ENCODE results near the gene FRAS1. TPM values are rescaled to one million over a fixed set of nuclear protein-coding genes. Genes with fewer than 3 reads are reported as not detected.

The FRAS1 gene
- total RNA-seq, 1 experiment from 2014 or later: 82.0 TPM

DNA sequence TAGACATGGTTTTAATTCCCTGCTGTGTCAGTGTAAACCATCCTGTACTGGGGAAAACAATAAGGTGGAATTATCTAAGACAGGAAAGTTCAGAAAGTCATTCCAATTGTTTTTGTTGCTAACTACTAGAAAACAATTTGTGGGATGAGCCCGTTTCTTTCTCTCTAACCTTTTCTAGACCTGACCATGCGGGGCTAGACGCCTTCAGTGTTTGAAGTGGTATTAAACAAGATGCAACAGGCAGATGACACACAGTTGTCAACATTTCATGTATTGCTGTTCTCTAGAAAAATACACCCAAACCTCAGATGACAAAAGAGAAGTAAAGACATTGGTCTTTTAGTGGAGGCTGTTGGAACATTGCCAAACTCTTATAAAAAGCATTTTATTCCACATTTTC is 105.7 kb downstream of the FRAS1 start:
- ChIA-PET POLR2A (no interaction called here), CTCF (interaction anchor here (1.2 to 2.3 kb wide), 3 partner anchors 9 to 103 kb away, joined by 3 to 11 read pairs (median 5); no protein-coding TSS in a partner anchor)
- Mint-ChIP-seq H3K27me3 (ENCODE audit: low read depth) (no peaks in the 10 kb centered on the region), H3K4me3 (no peak overlapping the region), H3K4me1 (peaks cover 59% of the 10 kb centered on the region), H3K36me3 (no peaks in the 10 kb centered on the region; the same call in 1 of the 2 replicates), H3K9me3 (no peaks in the 10 kb centered on the region), H3K27ac (peak overlapping the region; percentile 18)
- TF ChIP-seq, protein P1, sequence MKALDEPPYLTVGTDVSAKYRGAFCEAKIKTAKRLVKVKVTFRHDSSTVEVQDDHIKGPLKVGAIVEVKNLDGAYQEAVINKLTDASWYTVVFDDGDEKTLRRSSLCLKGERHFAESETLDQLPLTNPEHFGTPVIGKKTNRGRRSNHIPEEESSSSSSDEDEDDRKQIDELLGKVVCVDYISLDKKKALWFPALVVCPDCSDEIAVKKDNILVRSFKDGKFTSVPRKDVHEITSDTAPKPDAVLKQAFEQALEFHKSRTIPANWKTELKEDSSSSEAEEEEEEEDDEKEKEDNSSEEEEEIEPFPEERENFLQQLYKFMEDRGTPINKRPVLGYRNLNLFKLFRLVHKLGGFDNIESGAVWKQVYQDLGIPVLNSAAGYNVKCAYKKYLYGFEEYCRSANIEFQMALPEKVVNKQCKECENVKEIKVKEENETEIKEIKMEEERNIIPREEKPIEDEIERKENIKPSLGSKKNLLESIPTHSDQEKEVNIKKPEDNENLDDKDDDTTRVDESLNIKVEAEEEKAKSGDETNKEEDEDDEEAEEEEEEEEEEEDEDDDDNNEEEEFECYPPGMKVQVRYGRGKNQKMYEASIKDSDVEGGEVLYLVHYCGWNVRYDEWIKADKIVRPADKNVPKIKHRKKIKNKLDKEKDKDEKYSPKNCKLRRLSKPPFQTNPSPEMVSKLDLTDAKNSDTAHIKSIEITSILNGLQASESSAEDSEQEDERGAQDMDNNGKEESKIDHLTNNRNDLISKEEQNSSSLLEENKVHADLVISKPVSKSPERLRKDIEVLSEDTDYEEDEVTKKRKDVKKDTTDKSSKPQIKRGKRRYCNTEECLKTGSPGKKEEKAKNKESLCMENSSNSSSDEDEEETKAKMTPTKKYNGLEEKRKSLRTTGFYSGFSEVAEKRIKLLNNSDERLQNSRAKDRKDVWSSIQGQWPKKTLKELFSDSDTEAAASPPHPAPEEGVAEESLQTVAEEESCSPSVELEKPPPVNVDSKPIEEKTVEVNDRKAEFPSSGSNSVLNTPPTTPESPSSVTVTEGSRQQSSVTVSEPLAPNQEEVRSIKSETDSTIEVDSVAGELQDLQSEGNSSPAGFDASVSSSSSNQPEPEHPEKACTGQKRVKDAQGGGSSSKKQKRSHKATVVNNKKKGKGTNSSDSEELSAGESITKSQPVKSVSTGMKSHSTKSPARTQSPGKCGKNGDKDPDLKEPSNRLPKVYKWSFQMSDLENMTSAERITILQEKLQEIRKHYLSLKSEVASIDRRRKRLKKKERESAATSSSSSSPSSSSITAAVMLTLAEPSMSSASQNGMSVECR (CRISPR knock-in tag; IDR thresholded peaks at IDR 0.05; ENCODE audit: borderline replicate concordance): no peak
- TF ChIP-seq, protein P2, sequence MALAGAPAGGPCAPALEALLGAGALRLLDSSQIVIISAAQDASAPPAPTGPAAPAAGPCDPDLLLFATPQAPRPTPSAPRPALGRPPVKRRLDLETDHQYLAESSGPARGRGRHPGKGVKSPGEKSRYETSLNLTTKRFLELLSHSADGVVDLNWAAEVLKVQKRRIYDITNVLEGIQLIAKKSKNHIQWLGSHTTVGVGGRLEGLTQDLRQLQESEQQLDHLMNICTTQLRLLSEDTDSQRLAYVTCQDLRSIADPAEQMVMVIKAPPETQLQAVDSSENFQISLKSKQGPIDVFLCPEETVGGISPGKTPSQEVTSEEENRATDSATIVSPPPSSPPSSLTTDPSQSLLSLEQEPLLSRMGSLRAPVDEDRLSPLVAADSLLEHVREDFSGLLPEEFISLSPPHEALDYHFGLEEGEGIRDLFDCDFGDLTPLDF (CRISPR knock-in tag; IDR thresholded peaks at IDR 0.05): no peak
- TF ChIP-seq SMAD3 (CRISPR knock-in tag; IDR thresholded peaks at IDR 0.05; ENCODE audit: borderline replicate concordance): no peak
- TF ChIP-seq, protein P3, sequence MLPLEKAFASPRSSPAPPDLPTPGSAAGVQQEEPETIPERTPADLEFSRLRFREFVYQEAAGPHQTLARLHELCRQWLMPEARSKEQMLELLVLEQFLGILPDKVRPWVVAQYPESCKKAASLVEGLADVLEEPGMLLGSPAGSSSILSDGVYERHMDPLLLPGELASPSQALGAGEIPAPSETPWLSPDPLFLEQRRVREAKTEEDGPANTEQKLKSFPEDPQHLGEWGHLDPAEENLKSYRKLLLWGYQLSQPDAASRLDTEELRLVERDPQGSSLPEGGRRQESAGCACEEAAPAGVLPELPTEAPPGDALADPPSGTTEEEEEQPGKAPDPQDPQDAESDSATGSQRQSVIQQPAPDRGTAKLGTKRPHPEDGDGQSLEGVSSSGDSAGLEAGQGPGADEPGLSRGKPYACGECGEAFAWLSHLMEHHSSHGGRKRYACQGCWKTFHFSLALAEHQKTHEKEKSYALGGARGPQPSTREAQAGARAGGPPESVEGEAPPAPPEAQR (CRISPR knock-in tag; IDR thresholded peaks at IDR 0.05): no peak
- TF ChIP-seq, protein P4, sequence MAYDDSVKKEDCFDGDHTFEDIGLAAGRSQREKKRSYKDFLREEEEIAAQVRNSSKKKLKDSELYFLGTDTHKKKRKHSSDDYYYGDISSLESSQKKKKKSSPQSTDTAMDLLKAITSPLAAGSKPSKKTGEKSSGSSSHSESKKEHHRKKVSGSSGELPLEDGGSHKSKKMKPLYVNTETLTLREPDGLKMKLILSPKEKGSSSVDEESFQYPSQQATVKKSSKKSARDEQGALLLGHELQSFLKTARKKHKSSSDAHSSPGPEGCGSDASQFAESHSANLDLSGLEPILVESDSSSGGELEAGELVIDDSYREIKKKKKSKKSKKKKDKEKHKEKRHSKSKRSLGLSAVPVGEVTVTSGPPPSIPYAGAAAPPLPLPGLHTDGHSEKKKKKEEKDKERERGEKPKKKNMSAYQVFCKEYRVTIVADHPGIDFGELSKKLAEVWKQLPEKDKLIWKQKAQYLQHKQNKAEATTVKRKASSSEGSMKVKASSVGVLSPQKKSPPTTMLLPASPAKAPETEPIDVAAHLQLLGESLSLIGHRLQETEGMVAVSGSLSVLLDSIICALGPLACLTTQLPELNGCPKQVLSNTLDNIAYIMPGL (CRISPR knock-in tag; IDR thresholded peaks at IDR 0.05): no peak
- TF ChIP-seq ZBTB21 (CRISPR knock-in tag; IDR thresholded peaks at IDR 0.05; ENCODE audit: borderline replicate concordance): no peak
- TF ChIP-seq, protein P5, sequence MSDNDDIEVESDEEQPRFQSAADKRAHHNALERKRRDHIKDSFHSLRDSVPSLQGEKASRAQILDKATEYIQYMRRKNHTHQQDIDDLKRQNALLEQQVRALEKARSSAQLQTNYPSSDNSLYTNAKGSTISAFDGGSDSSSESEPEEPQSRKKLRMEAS (CRISPR knock-in tag; IDR thresholded peaks at IDR 0.05): no peak
- TF ChIP-seq, protein P6, sequence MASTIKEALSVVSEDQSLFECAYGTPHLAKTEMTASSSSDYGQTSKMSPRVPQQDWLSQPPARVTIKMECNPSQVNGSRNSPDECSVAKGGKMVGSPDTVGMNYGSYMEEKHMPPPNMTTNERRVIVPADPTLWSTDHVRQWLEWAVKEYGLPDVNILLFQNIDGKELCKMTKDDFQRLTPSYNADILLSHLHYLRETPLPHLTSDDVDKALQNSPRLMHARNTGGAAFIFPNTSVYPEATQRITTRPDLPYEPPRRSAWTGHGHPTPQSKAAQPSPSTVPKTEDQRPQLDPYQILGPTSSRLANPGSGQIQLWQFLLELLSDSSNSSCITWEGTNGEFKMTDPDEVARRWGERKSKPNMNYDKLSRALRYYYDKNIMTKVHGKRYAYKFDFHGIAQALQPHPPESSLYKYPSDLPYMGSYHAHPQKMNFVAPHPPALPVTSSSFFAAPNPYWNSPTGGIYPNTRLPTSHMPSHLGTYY (CRISPR knock-in tag; IDR thresholded peaks at IDR 0.05): no peak
- TF ChIP-seq GTF2I (CRISPR knock-in tag; conservative IDR thresholded peaks at IDR 0.05): no peak
- DNase-seq (ENCODE audit: low spot score): no peak
- no peak for ATAC-seq

DNA sequence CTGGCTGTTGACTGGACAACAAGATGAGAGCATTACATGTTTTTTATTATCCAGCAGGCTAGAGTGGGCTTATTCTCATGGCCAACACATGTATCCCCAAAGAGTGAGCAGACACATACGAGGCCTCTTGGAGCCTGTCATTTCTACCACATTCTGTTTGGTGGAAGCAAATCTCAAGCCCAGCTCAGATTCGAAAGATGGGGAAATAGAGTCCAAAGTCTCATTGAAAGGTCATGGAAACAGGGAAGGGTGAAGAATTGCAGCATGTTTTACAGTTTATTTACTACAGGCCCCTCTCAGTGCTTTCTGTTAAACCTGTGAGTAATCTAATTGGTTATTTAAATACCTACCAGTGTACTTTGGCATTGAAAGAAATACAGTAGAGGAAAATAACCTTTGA is 108.6 kb downstream of the FRAS1 start:
- Mint-ChIP-seq H3K9me3 (no peaks in the 10 kb centered on the region), H3K36me3 (no peaks in the 10 kb centered on the region), H3K27me3 (ENCODE audit: low read depth) (no peaks in the 10 kb centered on the region), H3K4me3 (no peak overlapping the region), H3K4me1 (peaks cover 70% of the 10 kb centered on the region), H3K27ac (peak overlapping the region; percentile 51; the same call in 1 of the 2 replicates)
- no peak for DNase-seq (ENCODE audit: low spot score)
- ChIA-PET POLR2A (no interaction called here), CTCF (no interaction called here)
- no peak for ATAC-seq
- TF ChIP-seq GABPB1 (CRISPR knock-in tag; IDR thresholded peaks at IDR 0.05): peak; percentile 90
- TF ChIP-seq, protein P7, sequence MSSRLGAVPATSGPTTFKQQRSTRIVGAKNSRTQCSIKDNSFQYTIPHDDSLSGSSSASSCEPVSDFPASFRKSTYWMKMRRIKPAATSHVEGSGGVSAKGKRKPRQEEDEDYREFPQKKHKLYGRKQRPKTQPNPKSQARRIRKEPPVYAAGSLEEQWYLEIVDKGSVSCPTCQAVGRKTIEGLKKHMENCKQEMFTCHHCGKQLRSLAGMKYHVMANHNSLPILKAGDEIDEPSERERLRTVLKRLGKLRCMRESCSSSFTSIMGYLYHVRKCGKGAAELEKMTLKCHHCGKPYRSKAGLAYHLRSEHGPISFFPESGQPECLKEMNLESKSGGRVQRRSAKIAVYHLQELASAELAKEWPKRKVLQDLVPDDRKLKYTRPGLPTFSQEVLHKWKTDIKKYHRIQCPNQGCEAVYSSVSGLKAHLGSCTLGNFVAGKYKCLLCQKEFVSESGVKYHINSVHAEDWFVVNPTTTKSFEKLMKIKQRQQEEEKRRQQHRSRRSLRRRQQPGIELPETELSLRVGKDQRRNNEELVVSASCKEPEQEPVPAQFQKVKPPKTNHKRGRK (CRISPR knock-in tag; IDR thresholded peaks at IDR 0.05; ENCODE audit: borderline replicate concordance): no peak

Data from WTC11 (cell line).